HG03520 (cell line): Measurements from ENCODE around the gene EYA4.

ENCODE experiments used
- ATAC-seq: cut with Tn5 transposase; IDR thresholded peaks from one replicate; pipeline ENCODE4 v1.9.1; 2021; ENCODE audit warnings: mild to moderate bottlenecking, moderate library complexity; ENCODE audit not compliant: unreplicated experiment

Gene EYA4, protein sequence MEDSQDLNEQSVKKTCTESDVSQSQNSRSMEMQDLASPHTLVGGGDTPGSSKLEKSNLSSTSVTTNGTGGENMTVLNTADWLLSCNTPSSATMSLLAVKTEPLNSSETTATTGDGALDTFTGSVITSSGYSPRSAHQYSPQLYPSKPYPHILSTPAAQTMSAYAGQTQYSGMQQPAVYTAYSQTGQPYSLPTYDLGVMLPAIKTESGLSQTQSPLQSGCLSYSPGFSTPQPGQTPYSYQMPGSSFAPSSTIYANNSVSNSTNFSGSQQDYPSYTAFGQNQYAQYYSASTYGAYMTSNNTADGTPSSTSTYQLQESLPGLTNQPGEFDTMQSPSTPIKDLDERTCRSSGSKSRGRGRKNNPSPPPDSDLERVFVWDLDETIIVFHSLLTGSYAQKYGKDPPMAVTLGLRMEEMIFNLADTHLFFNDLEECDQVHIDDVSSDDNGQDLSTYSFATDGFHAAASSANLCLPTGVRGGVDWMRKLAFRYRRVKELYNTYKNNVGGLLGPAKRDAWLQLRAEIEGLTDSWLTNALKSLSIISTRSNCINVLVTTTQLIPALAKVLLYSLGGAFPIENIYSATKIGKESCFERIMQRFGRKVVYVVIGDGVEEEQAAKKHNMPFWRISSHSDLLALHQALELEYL

DNA sequence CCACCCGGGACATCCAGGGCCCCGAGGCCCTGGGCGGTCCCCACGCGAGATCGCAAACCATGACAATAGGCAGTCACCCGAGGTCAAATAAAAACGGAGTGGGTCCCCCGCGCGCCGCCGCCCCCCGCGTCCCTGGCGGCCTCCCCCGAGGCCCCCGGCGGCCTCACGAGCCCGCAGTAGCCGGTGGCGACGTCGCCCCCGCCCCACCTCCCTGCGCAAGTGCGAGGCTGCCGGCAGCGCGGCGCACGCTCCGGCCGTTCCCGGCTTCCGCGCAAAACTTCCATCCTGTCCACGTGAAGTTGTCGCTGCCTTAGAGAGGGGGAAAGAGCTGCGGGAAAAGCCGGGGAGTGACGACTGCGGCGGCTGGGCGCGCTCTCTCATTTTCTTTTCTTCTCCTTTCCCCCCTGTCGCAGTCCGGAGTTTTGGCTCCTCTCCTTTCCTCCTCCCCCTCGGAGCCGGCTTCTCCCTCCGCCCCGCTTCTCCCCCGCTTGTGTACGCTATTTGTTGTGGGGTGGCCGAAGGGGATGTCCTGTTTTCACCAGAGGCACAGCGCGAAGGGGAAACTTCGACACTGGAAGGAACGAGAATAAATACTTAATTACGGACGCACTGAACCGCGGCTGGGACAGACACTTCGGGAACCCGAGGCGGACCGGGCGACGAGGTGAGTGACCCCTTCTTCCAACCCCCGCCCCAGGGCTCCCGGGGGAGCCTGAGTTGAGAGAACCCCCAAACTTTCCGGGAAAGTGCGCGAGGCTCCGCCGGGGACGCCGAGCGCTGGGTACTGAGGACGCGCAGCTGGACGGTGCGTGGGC lies at the start of gene EYA4:
Gene EYA4 (plus strand): TSS at position 272 of the 815 bp plus-strand sequence. CDS start 33,424 bp downstream, outside the sequence.
- ATAC-seq = no peak

DNA sequence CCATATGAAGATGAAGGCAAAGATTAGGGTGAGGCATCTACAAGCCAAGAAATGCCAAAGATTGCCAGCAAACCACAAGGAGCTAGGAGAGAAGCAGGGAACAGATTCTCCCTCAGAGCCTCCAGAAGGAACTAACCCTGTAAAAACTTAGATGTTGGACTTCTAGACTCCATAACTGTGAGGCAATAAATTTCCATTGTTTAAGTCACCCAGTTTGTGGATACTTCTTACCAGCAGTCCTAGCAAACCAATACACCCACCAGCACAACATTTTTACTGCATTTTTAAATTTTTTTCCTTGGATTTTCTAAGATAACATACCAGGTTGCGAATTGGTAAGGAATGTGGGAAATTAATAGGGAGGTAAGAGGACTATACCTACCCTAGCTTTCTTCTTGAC lies 47.8 kb upstream of the EYA4 start:
- no peak for ATAC-seq

DNA sequence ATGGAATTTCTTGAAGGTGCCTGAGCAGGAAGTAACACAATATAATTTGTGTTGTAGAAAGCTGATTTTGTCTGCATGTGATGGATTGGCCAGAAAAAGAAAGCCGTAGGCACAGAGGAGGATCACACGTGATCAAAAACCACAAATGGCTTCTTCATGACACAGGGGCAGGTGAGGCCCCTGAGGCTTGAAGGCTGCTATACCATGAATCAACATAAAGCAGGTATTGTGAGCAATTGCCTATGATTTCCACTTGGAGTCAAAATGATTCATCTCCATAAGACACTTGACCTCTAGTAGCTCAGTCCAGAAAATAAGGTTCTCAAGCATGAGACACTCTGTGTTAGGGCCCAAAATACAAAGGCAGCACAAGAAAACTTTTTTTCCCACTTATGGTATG lies 42.4 kb upstream of the EYA4 start:
- ATAC-seq = no peak

DNA sequence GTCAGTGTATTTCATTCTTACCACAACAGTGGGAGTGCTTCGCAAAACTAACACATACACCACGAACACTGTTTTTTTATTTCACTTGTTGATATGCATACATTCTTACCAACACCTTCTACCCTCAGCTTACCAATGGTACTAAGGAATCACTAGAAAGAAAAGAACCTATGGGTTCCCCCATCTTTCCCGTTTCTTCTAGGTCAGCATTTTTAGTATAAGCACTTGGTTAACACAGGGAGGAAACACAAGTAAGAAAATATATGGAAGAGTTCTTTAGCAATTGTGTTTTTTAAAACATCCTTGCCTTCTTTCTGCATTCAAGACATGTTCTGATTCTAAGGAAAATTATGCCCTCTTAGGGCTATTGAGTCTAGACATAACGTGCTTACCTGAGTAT lies 39.9 kb upstream of the EYA4 start:
- ATAC-seq = no peak

DNA sequence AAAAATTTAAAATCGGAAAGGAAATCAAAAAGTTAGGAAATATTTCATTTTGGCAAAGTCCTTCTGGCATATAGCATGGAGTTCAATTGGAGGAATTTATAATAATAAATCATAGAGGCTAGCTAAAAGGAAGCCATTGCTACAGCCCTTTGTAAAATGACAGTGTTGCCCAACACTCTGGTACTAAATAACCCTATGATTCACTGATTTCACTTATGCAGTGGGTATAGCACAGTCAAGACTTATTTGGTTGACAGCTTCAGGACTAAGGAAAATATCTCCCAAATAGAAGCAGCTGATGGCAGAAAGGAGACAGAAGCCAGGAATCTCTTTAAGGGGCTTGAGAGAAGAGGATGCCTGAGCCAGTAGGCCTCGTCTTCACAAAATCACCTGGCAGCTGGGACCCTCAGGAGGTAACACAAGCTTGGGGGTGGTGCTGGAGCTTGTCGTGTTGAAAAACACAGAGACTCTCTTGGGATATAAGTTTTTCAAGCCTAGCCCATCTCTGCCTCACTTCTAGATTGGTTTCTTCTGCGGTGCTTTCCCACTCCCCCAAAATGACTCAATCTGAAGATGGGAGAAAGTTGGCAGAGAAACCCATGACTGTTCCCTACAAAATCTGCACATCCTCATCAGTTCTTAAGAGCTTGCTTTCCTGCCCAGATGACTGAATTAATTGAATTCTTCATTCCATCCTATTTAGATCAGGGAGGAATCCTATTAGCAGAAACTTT lies 38.4 kb upstream of the EYA4 start:
- ATAC-seq = no peak

DNA sequence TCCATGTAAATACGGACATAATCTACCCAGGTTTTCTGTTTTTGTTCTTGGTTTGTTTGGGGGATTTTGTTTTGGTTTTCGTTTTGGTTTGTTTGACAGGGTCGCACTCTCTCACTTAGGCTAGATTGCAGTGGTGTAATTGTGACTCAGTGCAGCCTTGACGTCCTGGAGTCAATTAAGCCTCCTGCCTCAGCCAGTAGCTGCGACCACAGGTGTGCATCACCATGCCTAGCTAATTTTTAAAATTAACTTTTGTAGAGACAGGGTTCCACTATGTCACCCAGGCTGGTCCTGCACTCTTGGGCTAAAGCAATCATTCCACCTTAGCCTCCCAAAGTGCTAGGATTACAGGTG lies 37.8 kb upstream of the EYA4 start:
- ATAC-seq = no peak

DNA sequence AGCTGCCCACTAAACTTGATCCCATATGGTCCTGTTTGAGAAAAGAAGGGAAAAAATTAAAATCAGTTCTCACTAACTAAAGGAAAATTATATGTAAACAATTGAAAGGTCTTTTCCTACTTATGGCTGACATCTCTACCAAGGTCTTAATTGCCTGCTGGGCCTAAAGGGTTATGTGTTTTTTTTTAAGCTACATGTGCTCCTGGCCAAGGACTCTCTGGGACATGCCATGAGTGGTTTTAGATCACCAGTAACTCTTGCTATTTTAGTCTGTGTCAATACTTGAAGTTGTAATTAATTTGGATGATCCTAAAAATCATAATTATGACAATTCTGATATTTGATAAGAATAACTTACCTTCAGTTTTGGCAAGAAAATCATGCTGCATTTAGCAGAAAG lies 35.9 kb upstream of the EYA4 start:
- ATAC-seq = no peak

DNA sequence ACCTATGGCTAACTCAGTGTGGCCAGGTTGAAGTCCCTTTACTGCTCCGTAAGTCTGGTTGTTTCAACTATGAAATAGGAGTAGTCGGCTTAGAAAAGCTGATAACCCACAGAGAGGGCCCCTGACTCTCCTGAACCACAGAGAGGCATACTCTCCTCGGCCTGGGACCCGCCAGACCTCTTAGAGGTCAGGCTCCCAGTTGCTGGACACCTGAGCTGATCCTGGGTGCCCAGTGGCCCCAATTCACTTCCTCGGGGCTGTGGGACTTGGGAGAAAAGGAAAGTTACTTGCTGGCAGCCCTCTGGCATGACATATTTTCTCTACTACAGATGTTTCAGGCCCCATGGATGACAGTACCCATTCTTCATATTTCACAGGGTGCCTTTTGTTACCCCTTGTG lies 34.2 kb upstream of the EYA4 start:
- no peak for ATAC-seq

DNA sequence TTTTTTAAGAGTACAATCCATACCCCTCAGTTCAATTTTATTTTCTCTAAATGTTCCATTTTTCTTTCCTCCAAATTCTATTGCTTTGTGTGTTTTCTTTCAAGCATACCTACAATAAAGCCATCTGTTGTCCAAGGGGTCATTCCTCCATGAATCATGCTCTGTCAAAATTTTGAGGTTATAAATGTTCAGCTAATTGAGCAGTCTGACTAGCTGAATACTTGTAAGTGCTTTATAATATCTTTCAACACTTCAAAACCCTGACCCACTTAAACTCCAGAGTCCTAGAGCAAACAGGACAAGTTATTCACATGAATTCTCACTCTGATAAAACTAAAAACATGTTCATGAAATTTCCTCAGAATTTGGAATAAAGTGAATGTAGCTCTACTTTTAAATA lies 33.4 kb upstream of the EYA4 start:
- no peak for ATAC-seq

DNA sequence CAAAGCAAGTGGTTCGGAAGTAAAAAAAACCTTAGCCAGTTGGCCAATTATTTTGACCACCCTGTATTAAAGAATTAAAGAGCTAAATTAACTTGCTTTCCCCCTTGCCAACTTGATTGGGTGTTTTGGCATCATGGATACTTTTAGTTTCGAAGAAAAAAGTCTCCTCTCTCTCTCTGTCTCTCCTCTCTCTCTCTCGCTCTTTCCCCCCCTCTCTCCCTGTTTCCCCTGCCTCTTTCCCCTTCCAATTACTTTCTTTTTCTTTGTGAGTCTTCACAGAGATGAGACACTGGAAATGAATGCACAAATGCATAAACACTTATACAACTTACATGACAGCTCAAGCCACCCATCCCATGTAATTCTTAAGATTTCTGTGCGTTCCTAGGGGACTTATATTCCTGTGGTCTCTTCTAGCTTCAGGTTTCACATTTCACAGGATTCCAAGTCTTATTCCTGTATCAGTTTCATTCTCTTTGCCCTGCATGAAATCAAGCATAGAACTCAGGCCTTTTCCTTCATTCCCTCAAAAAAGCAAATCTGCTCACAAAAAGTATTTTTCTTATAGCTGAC lies 32.9 kb upstream of the EYA4 start:
- ATAC-seq = no peak

DNA sequence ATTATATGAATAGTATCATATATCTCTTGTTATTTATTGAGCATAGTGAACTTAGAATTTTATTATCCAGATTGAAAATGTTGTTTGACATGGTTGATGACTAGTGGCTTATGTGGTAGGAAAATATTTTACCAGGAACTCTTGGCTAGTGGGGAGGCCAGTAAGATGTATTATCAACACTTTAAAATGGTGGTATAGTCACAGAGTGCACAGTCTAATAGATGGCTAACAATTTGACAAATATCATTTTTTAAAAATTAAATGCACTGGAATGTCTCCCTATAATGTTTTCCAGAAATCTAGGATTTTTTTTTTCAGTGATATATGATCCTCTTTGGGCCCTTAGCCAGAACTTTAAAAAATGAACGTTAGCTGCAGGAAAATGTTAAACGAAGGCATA lies 26.9 kb upstream of the EYA4 start:
- ATAC-seq = no peak

DNA sequence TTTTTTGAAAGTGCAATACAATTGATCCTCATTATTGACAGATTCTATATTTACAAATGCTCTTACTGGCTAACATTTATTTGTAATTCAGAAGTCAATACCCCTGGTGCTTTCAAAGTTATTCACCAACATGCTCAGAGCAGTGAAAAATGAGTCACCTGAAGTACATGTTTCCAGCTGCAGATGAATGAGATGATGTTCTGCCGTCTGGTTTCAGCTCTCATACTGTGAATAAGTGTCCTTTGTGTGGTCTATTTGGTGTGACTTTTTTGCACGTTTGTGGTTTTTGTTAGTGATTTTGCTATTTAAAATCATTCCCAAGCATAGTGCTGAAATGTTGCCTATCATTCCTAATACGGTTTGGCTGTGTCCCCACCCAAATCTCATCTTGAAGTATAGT lies 22.3 kb upstream of the EYA4 start:
- no peak for ATAC-seq

DNA sequence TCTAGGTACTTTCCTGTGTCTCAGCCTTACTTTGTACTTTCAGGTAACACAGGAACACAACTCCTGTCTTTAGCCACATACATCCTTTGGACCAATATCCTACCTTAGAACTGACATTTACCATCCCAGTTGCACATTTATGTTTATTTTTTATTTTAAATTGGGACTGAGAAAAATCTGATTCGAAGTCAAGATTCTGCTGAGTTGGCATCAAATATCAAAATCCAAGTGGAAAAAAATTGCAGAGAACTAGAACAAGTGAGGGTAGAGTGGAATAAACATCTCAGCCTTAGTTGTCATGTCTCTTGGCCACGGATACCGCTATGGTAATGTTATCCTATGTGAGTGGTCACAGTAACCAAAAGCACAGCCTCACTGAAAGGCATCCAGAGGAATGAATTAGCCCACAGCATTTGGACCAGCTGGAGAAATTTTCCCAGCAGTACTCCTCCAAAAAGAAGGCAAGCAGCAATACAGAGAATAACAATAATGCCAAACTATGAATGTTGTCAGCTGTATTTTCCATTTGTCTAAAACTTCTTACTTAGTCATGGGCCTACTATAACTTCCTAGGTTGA lies 17.6 kb upstream of the EYA4 start:
- no peak for ATAC-seq

DNA sequence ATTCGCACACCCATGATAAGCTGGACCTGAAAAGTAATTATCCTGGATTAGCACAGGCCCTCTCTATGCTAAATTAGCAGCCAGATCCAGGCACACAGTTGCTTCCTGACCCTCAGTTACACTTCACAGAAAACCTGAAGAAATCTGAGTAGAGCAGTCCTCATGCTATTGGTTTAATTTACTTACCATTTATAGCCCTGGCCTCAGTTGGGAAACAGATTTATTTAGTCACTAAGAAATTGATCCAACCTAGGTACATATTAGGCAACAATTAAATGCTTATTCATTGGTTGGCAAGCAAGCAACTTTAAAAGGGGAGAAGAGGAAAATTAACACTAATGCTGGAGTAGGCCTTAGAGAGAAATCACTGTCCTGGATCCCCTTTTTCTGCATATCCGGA lies 15.6 kb upstream of the EYA4 start:
- no peak for ATAC-seq

DNA sequence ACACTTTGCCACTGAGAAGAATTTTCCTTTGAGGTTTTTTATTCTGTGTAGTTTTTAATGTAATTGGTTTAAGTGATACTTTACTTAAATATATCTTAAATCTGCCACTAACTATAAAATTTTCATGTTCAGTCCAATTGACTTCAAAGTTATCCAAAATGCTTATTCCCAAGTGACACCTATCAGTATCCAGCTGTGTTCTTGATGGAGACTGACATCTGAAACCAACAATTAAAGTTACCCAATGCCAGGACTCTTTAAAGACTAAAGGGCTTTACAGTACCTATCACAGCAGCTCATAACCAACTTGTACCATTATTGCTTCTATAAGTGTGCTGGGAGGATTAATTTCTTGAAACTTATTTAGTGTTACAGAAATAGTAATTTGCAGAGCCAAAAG lies 13.8 kb upstream of the EYA4 start:
- no peak for ATAC-seq

DNA sequence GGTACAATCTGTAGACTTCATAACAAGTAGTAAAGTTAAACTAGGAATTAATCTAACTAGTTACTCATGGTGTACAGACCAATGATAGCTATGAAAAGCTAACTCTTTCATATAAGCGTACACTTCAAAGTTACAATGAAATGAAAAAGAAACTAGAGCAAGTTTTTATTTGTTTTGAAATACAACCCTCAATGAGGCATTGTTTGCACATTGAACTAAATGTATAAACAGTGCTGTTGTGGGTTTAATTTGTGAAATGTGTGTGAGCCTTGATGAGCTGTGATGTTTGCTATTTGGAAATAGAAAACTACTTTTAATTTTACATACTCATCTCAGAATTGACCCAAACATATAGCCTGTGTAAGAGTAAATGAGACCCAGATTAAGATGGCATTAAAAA lies 11.1 kb upstream of the EYA4 start:
- no peak for ATAC-seq

DNA sequence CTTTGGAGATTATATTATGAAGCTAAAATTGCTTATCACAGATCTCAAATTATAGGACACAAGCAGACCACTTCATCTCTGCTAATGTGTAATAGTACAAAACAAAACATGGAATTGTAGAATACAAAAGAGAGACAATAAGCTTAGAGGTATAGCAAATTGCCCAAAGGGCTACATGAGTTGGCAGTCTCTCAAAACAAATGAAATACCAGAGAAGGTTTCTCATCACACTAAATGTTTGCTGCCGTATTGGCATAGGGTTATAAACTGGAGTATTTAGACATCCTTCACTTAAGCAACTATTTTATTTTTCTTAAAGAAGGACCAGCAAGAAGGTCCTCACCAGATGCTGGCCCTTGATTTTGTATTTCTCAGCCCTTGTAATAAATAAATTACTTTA lies 5.9 kb upstream of the EYA4 start:
- ATAC-seq = no peak

DNA sequence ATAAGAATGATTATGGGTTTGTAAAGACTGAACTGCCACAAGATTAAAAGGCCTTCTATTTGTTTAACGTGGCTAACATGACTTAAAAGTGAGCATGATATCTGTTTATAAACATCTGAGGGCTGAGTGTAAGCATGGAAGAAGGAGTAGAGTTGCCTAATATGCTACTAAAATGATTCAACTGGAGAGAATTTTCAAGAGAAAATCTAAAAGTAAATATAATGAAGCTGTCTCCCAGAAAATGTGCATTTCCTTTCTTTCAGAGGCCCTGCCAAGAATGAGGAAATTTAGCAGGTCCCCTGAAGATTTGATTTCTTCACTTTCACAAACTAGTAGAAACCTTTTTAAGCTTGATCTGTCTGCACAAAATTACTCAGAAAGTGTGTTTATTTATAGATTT lies 4.2 kb upstream of the EYA4 start:
- no peak for ATAC-seq

DNA sequence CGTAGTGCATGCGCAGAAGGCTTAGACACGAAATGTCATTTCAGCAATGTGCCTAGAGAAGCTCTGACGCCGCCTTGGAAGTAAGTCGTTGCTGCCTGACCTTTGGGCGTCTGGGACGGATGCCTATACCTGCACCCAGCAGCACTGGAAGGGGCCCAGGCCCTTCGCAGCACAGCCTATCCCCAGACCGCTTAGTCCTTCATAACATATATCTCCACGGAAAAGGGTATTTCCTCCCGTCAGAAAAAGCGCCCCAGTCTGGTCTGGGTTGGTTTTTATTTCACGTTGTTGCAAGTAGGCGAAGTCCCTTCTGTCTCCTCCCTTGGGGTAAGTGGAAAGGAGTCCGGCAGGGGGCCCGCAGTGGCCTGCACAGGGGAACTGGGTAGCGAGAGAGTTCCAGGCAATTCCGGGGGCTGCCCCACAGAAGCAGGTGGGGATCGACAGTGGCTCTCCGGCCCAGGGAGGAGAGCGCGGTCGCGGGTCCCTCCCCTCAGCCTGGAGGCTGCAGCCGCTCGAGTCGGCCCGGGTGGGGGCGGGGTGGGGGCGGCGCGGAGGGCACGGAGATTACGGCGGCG lies 559 bp upstream of the EYA4 start:
- ATAC-seq = no peak
